GM21360 (cell line): ENCODE measurements around the gene IZUMO1.
"Not testable (repeated sequence)": the region's sequence is repeated elsewhere in the genome, so short reads cannot be mapped to it uniquely, and the experiment has no call there.

ENCODE experiments used
- ATAC-seq: cut with Tn5 transposase; IDR thresholded peaks from one replicate; pipeline ENCODE4 v1.9.1; 2021; ENCODE audit warnings: mild to moderate bottlenecking, moderate library complexity; ENCODE audit not compliant: unreplicated experiment

The IZUMO1 gene

DNA sequence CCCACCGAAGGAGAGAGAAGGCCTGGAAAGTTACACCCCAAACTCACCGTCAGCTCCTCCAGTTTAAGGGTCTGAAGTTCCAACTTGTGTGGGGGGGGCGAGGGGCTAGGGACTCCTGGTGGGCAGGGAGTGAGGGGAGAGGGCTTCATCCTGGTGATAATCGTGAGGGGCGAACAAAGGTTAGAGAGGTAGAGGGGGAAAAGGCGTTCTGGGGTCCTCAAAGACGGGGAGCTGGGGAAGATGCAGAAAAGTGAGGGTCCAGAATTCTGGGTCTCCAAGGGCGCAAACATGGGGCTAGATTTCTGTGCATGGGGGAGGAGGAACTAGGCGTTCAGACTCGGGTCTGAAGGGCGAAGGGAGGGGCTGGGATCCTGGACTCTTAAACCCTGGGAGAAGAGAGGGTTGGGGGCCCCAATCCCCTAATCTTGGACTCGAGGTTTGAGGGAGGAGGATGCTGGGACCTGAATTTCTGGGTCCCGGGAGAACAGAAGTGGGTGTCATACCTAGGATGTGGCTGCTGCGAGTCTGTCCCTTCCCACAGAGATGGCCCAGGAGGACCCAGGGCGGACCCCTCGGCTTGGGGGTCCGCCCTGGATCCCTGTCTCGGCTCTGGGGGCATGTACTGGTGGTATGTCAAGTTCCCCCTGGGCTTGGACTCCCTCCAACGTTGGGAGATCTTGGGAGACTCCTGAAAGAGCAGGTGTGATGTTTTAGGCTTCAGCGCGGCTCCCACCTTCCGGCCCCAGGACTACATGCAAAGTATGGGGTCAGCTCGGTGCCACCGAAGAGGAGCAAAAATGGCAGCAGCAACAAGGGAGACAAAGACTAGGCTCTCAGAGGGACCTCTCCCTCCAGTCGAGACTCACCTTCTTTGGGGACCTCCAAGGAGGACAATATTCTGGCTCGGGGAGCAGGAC lies 31.7 kb downstream of the IZUMO1 start:
- no peak for ATAC-seq

DNA sequence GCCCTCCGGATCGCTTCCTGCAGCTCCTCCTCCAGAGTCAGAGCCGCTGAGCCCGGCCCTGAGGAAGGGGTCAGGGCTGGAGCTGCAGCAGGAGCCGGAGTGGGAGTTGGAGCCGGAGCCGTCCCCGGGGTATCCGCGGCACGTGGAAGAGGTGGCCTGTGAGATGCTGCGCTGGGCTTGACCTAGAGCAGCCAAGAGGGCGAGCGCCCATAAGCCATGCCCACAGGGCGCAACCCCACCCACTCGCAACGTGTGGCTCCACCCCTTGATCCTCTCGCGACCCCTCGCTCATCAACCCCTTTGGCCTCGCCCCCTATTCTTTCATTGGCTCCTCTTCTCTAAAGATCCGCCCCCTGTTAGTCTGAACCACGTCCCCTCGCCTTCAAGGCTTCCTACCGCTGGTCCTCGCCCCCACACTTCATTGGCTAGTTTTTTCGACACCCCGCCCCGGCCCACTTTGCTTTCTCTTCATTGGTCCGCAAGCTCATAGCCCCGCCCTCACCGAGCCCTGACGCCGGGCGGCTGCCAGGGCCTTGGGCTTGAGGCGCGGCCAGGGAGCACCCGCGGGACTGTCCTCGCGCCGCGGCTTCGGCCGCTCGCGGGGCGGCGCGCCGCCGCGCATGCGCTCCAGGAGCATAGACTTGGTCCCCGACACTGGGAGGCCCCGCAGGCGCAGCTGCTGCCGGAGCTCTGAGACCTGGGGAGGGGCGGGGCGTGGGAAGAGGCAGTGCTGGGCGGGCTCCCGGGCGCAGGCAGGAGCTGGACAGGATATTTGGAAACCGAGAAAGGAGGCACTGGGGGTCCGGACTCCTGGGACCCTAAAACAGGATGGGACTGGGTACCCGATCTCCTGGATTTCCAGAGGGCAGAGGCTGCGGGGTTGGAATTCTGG lies 32.6 kb downstream of the IZUMO1 start:
- ATAC-seq, result peak; percentile 83

DNA sequence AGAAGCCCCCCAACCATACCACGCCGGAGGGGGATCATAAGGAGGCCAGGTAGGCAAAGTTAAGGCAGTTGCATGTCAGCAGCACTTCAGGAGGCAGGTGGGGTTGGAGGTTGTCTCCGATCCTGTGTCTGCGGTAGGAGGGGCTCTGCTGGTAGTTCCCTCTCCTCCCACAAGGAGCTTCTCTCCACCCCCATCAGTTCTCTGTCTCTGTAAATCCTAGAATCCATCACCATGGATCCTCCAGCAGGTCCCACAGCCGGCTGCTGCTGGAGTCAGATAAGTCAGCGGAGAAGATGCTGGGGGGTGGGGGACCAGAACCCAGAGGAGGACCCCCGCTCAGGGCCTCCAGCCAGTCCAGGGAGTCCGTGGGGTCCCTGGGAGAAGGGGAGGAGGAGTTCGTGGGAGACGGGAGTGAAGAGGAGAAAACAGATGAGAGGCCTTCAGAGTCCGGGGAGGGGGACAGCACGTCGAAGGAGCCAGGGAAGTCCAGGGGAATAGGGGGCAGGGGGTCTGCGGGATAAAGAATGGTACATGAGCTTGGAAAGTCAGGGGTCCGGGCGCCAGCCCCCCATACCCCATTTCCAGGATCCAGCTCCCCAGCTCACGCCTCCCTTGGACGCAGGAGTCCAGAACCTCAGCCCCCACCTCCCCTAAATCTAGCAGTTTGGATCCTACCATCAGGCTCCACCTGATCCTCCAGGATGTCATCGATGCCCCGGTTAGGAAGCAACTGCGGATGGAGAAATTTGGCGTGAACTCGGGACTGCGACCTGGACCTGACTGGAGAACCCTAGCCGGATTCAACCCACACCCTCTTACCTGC lies 33.5 kb downstream of the IZUMO1 start:
- ATAC-seq, result no peak

DNA sequence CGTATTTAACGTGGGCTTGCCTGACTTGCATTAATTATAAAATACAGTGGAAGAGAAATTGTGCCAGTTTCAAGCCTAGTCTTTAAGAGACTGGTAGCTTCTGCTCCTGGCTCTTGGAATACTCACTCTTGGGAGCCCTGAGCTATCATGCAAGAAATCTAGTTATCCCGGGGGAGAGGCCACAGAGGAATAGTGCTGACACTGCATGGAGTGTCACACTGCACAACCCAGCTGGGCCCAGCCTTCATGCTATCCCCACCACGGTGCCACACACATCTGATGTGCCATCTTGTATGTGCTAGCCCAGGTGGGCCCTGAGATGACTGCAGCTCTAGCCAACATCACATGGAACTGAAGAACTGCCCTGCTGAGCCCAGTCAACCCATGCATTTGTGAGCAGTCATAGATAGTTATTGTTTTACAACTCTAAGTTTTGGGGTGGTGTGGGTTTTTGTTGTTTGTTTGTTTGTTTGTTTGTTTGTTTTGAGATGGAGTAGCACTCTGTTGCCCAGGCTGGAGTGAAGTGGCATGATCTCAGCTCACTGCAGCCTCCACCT lies 35.5 kb downstream of the IZUMO1 start:
- no peak for ATAC-seq

DNA sequence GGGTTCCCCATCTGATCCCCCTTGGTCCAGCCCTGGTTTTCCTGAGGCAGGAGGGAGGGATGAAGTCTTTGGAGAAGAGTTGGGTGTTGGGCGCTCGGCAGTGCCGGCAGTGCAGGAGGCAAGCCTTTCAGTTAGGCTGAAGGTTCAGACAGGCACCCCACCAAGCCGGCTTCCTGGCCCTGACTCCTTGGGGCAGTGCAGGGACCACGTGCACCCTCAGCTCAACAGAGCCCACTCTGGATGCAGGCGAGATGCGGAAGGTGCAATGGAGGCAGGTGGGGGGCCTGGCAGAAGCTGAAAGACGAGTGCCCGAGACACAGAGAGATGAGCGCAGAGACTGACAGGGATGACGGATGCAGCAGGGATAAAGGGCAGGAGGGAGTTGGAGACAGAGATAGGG lies 38.2 kb downstream of the IZUMO1 start:
- no peak for ATAC-seq

DNA sequence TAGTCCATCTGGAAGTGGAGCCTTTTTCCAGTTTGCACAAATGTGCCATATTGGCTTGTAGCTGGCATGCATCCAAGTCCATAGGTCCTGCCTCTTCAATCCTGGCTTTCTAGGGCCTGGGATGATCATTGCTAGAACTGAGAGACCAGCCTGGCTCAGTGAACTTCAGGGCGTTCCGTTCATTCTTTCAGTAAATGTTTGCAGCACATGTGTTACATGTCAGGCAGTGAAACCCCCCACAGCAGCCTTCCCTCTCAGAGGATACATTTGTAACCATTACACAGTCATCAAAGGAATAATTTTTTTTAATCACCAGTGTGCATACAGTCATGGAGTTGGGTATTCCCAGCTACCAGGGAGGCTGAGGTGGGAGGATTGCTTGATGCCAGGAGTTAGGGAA lies 41.3 kb downstream of the IZUMO1 start:
- ATAC-seq, result no peak

DNA sequence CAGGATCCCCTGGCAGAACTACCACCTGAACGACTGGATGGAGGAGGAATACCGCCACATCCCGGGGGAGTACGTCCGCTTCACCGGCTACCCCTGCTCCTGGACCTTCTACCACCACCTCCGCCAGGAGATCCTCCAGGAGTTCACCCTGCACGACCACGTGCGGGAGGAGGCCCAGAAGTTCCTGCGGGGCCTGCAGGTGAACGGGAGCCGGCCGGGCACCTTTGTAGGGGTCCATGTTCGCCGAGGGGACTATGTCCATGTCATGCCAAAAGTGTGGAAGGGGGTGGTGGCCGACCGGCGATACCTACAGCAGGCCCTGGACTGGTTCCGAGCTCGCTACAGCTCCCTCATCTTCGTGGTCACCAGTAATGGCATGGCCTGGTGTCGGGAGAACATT lies 43.4 kb downstream of the IZUMO1 start:
- ATAC-seq, result no peak

DNA sequence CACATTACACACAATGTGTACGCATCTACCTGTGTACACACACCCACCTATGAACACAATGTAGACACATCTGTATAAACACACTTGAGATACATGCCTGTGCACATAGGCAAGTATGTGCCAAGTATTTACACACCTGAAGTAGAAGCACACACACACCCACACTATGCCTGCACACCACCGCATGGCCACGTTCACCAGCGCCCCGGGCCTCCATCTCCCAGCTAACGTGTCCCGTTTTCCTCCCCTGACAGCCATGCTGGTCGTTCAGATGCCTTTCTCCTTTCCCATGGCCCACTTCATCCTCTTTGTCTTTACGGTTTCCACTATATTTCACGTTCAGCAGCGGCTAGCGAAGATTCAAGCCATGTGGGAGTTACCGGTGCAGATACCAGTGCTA lies 44.0 kb downstream of the IZUMO1 start:
- no peak for ATAC-seq

DNA sequence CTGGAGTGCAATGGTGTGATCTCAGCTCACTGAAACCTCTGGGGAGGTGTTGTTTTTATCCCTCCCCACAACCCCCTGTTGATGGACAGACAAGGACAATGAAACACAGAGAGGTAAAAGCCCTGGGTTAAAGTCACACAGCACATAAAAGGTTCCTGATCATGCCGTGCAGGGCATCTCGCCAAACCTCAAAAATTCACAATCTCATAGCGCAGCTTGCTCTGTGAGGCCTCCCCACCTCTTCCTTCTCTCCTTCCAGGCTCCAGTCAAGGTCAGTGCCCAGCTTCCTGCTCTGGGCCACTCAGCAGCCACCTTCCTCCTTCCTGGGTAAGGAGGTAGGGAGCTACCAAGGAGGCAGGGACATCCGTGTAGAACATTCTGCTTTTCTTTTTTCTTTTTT lies 48.7 kb downstream of the IZUMO1 start:
- ATAC-seq, result no peak

DNA sequence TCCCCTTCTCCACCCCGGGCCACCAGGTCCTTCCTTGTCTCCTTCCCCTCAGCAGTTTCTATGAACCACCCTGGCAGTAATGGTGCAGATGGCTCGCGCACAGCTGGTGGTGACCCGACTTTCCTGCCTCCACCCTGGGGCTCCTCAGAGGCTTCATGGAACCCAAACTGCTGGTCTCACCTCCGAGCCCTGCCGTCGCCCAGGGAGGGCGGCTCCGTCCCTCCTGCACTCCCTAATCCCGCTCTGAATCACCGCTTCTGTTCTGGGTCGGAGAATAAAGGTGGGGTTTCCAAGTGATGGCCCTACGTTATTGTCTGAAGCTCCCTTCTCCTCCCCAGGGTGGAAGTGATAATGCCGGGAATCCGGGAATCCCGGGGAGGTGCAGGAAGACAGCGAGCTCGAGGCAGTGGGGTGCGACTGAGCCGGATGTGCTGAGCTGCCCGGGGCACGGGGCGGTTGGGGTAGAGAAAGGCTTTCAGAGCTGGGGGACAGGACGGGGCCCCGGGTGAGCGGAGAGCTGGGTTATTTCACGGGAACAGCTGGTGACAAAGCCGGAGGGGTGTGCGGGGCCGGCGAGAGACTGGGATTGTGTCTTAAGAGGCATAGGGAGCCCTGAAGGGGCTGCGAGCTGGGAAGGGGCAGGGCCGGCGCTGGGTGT lies 50.2 kb downstream of the IZUMO1 start:
- no peak for ATAC-seq

DNA sequence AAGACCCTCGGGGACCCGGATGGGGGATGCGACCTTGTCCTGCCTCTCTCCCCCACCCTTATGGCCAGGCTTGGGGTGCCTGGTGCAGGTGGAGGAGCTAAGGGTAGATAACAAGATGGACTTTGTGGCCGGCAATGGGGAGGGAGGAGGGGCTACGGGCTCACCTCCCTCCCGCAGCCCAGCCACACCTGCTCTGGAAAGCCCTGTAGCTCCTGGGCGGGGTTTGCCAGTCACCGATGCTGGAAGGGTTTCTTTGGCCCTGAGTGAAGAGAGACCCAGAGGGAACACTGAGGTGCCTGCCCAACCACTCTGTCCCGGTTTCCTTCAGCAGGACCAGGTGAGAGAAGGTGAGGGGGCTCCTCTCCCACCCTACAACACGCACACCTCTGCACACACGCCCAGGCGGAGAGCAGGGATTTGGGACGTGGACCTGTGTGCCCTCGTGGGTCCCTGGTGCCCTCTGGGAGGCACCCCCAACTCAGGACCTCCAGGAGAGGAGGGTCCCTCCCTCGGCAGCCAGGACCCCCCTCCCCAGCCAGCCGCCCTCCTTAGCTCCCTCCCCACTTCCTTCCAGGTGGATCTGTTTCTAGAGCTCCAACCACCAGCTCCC lies 50.9 kb downstream of the IZUMO1 start, which contains the start of gene FUT2:
Gene FUT2 (plus strand): TSS at position 229 of the 610 bp plus-strand sequence. CDS start 6,986 bp downstream, outside the sequence.
- ATAC-seq, result no peak

DNA sequence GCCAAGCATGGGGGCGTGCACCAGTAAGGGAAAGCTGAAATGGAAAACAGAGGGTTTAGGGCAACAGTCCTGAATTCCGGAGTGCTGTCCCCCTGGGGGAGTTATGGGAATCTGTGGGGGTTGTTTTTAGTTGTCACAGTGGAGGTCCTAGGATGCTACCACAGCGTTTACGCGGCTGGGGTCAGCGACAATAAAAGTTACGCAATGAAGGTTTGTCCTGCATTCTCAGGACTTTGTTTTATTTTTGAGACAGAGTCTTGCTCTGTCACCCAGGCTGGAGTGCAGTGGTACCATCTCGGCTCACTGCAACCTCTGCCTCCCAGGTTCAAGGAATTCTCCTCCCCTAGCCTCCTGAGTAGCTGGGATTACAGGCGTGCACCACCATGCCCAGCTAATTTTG lies 53.1 kb downstream of the IZUMO1 start:
- ATAC-seq, result not testable (repeated sequence)
